HG03439 (cell line): ENCODE measurements around the gene GJD3.

ENCODE experiments used
- ATAC-seq: cut with Tn5 transposase; IDR thresholded peaks from one replicate; pipeline ENCODE4 v1.9.1; 2021; ENCODE audit warnings: mild to moderate bottlenecking, moderate library complexity; ENCODE audit not compliant: unreplicated experiment

Gene GJD3

DNA sequence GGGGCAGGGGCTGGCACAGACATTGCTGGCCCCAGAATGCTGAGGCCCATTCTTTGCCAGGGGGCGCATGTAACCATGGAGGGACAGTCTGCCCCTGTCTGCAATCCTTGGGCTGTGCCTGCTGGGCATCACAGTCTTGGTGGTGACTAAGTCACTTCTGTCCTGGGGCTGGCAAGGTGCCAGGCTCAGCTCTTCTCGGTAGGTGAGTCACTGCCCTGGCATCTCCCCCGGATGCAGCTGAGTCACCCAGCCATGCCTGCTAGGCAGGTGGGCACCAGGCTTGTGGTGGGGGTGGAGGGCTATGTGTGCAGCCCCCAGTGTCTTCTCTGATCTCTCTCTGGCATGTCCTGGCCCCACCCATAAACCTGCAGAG, 50.0 kb downstream of the GJD3 start:
- ATAC-seq: no peak

DNA sequence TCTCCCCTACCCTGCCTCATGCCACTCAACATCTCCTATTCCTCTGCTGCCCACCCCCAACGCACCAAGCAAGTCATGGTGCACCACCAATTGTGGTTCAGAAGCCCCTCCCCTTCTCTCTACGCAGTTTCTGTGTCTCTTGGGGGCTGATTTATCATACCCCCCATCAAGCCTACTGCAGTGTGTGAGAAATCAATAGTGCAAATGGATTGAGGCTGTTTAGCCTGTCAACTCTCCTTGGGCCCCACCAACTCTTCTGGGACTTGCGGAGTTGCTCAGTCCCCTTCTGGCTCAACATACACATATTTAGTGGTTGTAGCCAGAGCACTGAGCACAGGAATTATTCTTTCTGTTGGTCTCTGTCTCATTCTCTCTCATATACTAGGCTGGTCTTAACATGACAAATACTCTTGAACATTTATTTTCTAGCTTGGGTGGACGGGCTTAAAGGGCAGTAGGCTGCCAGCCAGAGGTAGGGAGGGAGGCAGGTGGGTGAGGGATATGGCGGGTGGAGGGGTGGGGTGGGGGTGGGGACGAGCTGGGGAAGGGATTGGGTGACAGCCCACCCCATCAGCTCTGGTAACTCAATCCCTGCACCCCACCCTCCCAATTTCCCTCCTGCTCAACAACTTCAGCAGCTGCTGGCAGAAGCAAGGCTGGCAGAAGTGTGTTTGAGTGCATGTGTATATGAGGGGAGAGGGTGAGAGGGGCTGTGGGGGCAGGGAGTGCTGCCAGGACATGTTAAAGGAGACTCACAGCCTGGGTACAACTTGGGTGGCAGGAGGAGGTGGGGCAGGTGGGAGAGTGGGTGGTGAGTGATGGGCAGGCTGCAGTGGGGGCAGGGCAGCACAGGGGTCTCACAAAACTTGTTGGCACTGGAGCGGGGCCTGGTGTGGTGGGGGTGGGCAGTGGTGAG, 50.6 kb downstream of the GJD3 start:
- ATAC-seq: no peak
